ENCODE measurements around the gene CRIP3. TPM values are rescaled to one million over a fixed set of nuclear protein-coding genes. Genes with fewer than 3 reads are reported as not detected.

The CRIP3 gene
- total and polyA plus RNA-seq, 2 of the 8 experiments (the other 6 are each of a cell fraction or from before 2014, with no cell fraction given), result 34.0 to 46.3 TPM

GRCh38 chr6:43299338-43300293 lies 9.0 kb downstream of the CRIP3 start:
- H3K23ac ChIP-seq (ENCODE audit: insufficient read length), result no peak overlapping the region
- H4K20me1 ChIP-seq (replicated peaks in 1 of 2; ENCODE audit: control insufficient read depth in 1 of 2, insufficient read depth in 2 of 2, low read length in 2 of 2), result peaks cover 0 to under 1% of the 10 kb centered on the region in 2 experiments
- no peak overlapping the region for H3K9ac ChIP-seq (replicated peaks in 1 of 4; ENCODE audit: extremely low read depth in 1 of 4, low read depth in 3 of 4, low read length in 3 of 4)
- H3K36me3 ChIP-seq (ENCODE audit: control insufficient read depth in 2 of 4, insufficient read depth in 4 of 4, low read length in 3 of 4), result peaks cover 0 to 5% (median under 1%) of the 10 kb centered on the region in 4 experiments; a peak in 1 of 8 replicates
- H2BK20ac ChIP-seq (ENCODE audit: low read length), result no peak overlapping the region
- WGBS, 2 experiments (ENCODE audit: extremely low coverage in 1 of 2, insufficient coverage in 1 of 2, insufficient read length in 1 of 2, insufficient replicate concordance in 2 of 2, low coverage in 1 of 2, low lambda C conversion rate in 2 of 2, missing lambda C conversion rate in 1 of 2), result 88 to 100% methylated on average over 1 to 18 of the region's 18 CpGs
- no peak for DNase-seq (ENCODE audit: low read depth in 1 of 2, low spot score in 2 of 2)
- ChIA-PET CTCF (ENCODE audit: partially characterized antibody) (interaction anchor here (1.1 to 5.9 kb wide), 4 partner anchors 8 to 207 kb away, joined by 3 to 50 read pairs (median 10); partner anchors contain the start of gene CRIP3), POLR2A (ENCODE audit: partially characterized antibody) (interaction anchor here (0.6 to 5.7 kb wide), 5 partner anchors 9 to 500 kb away, joined by 3 to 45 read pairs (median 3); partner anchors contain the start of genes CRIP3 and ZNF318)
- H2BK120ac ChIP-seq (replicated peaks; ENCODE audit: low read depth, low read length), result no peak overlapping the region
- H2BK15ac ChIP-seq (ENCODE audit: low read length), result no peak overlapping the region
- no peak overlapping the region for H3K14ac ChIP-seq (ENCODE audit: insufficient read length)
- no peak overlapping the region for H2AK5ac ChIP-seq (ENCODE audit: low read depth, low read length)
- peaks cover 2% of the 10 kb centered on the region; the same call in 1 of the 2 replicates for H3K23me2 ChIP-seq (ENCODE audit: low read depth, low read length)
- H3K4me3 ChIP-seq (ENCODE audit: extremely low read depth in 1 of 4, insufficient read depth in 2 of 4, low read depth in 3 of 4, low read length in 4 of 4), result no peak overlapping the region
- no peak overlapping the region for H3K18ac ChIP-seq (ENCODE audit: extremely low read depth, low read length)
- no peak overlapping the region for H3K4ac ChIP-seq (replicated peaks; ENCODE audit: insufficient read length, low read depth, low read length)
- no peak overlapping the region for H3K27ac ChIP-seq (ENCODE audit: low read depth, low read length)
- no peak overlapping the region for H3K56ac ChIP-seq (replicated peaks; ENCODE audit: insufficient read length, low read depth, low read length)
- peaks cover 0 to 2% (median 0%) of the 10 kb centered on the region in 4 experiments; a peak in 1 of 7 replicates for H3K27me3 ChIP-seq (replicated peaks in 1 of 4; ENCODE audit: control insufficient read depth in 3 of 4, extremely low read depth in 1 of 4, insufficient read depth in 3 of 4, low read length in 3 of 4)
- H3K4me2 ChIP-seq (ENCODE audit: insufficient read depth in 1 of 2, low read depth in 2 of 2, low read length in 2 of 2), result no peak overlapping the region
- no peak for FAIRE-seq
- no peaks in the 10 kb centered on the region for H3K79me1 ChIP-seq (ENCODE audit: low read depth, low read length)
- H3K9me3 ChIP-seq (ENCODE audit: insufficient read depth in 2 of 2, low read depth in 1 of 2, low read length in 1 of 2), result no peaks in the 10 kb centered on the region
- no peaks in the 10 kb centered on the region for H3K79me2 ChIP-seq (ENCODE audit: control insufficient read depth in 1 of 2, insufficient read depth in 2 of 2, low read length in 2 of 2)
- no peak overlapping the region for H2BK12ac ChIP-seq (ENCODE audit: low read depth, low read length)
- no peak for TF ChIP-seq NRF1 (IDR thresholded peaks at IDR 0.05; ENCODE audit: low read depth, low read length)
- no peak for TF ChIP-seq RNF2 (IDR thresholded peaks at IDR 0.05; ENCODE audit: borderline replicate concordance, low read depth, low read length, missing control alignments, poor library complexity, severe bottlenecking)
- TF ChIP-seq HDAC6 (IDR thresholded peaks at IDR 0.05; ENCODE audit: low read depth, low read length), result no peak
- TF ChIP-seq ATF2 (IDR thresholded peaks at IDR 0.05; ENCODE audit: low read length), result no peak
- TF ChIP-seq CTBP2 (IDR thresholded peaks at IDR 0.05; ENCODE audit: borderline replicate concordance, insufficient read depth, insufficient read length, low read length), result no peak
- no peak for TF ChIP-seq FOSL1 (IDR thresholded peaks at IDR 0.05; ENCODE audit: insufficient read depth, low read depth, low read length)
- no peak for TF ChIP-seq CHD1 (IDR thresholded peaks at IDR 0.05; ENCODE audit: low read depth, low read length)
- H2AFZ ChIP-seq (ENCODE audit: low read length), result no peak overlapping the region
- no peaks in the 10 kb centered on the region for H3K4me1 ChIP-seq (replicated peaks in 1 of 4; ENCODE audit: control insufficient read depth in 3 of 4, insufficient read depth in 4 of 4, low read length in 3 of 4)
- no peak overlapping the region for H4K91ac ChIP-seq (replicated peaks; ENCODE audit: insufficient read length, low read length)
- no peak overlapping the region for H2BK5ac ChIP-seq (ENCODE audit: low read depth, low read length)
- H4K8ac ChIP-seq (ENCODE audit: extremely low read depth, insufficient read depth, low read length), result no peak overlapping the region
- no peak overlapping the region for H4K5ac ChIP-seq (ENCODE audit: insufficient read length, low read depth, low read length)
